H1 (cell line): Measurements from ENCODE around the gene MTFR2. TPM values are rescaled to one million over a fixed set of nuclear protein-coding genes. Genes with fewer than 3 reads are reported as not detected.
A peak's percentile ranks its signal among the peaks of the same experiment; 100 is the strongest.

ENCODE experiments used
- BACH1 ChIP-seq: IDR thresholded peaks from 2 replicates; pipeline ENCODE4 v1.6.1; 2012; ENCODE audit warnings: low read length, improper control_type of control experiment
- BCL11A ChIP-seq, 2 experiments: IDR thresholded peaks; one replicate each; pipeline ENCODE4 v1.6.1; 2011; ENCODE audit warnings: low read depth in 2 of 2, low read length in 2 of 2, mild to moderate bottlenecking in 2 of 2
- BRCA1 ChIP-seq: IDR thresholded peaks from 2 replicates; pipeline ENCODE4 v1.6.1; 2012; ENCODE audit warnings: low read depth, low read length, improper control_type of control experiment
- FOSL1 ChIP-seq: IDR thresholded peaks from 2 replicates; pipeline ENCODE4 v1.6.1; 2011; ENCODE audit warnings: mild to moderate bottlenecking, low read depth, low read length, moderate library complexity; ENCODE audit not compliant: insufficient read depth
- KDM1A ChIP-seq: fragments of 200-600, 300-600 bp; sonication (generic); IDR thresholded peaks from 2 replicates; pipeline ENCODE4 v1.7.1; 2016; ENCODE audit warnings: mild to moderate bottlenecking, low read length, borderline replicate concordance
- MAFK ChIP-seq: IDR thresholded peaks from 2 replicates; pipeline ENCODE4 v1.6.1; 2012; ENCODE audit warnings: low read depth, mild to moderate bottlenecking, improper control_type of control experiment, low read length
- NANOG ChIP-seq: IDR thresholded peaks from 2 replicates; pipeline ENCODE4 v1.6.1; 2011; ENCODE audit warnings: low read length, low read depth, mild to moderate bottlenecking, inconsistent platforms; ENCODE audit not compliant: insufficient read depth, poor library complexity, severe bottlenecking
- POU5F1 ChIP-seq: IDR thresholded peaks from 2 replicates; pipeline ENCODE4 v1.6.1; 2011; ENCODE audit warnings: low read depth, mild to moderate bottlenecking, low read length, moderate library complexity
- SUZ12 ChIP-seq: fragments of 200-600 bp; sonication (generic); IDR thresholded peaks from 2 replicates; pipeline ENCODE4 v1.6.1; 2012; ENCODE audit warnings: mild to moderate bottlenecking, inconsistent platforms, low read length, moderate library complexity, mixed read lengths
- TAF1 ChIP-seq: IDR thresholded peaks from 2 replicates; pipeline ENCODE4 v1.6.1; 2011; ENCODE audit warnings: mild to moderate bottlenecking, low read depth, low read length
- TAF7 ChIP-seq: optimal IDR thresholded peaks from 2 replicates; pipeline ENCODE3; 2011; ENCODE audit warnings: low read depth, mild to moderate bottlenecking, inconsistent platforms, low read length, moderate library complexity, borderline replicate concordance
- TEAD4 ChIP-seq: IDR thresholded peaks from 2 replicates; pipeline ENCODE4 v1.6.1; 2012; ENCODE audit warnings: low read depth, low read length, inconsistent platforms, mixed read lengths
- polyA plus RNA-seq, 7 experiments: library from polyadenylated mRNA; depleted of rRNA in 3 of 7; stranded (reverse) in 5 of 7; unstranded in 2 of 7; fragments of >200 nt in 5 of 7; fragments of 200-250 nt in 2 of 7; gene quantifications; 1 replicate in 5 of 7; 2 replicates in 1 of 7; 4 replicates in 1 of 7; pipeline versions ENCODE4 v1.2.1 to v1.2.3, GENCODE V29; 2011 to 2013; ENCODE audit warnings: missing spikeins in 2 of 7, mixed read lengths in 2 of 7
- total RNA-seq: library from RNA; stranded (reverse); fragmentation: NEBNext Ultra II Directional; extraction: Animal tissue kit (Norgen Biotek cat#: 25700); gene quantifications from 2 replicates; pipeline ENCODE4 v1.2.1, GENCODE V29; 2021
- TF ChIP-seq, protein P1 (sequence below): IDR thresholded peaks from 2 replicates; pipeline ENCODE4 v1.6.1; 2011; ENCODE audit warnings: low read length, improper control_type of control experiment

Gene MTFR2
- total and polyA plus RNA-seq, 2 of the 8 experiments (the other 6 are each of a cell fraction or from before 2014, with no cell fraction given): 8.5 to 10.7 TPM

DNA sequence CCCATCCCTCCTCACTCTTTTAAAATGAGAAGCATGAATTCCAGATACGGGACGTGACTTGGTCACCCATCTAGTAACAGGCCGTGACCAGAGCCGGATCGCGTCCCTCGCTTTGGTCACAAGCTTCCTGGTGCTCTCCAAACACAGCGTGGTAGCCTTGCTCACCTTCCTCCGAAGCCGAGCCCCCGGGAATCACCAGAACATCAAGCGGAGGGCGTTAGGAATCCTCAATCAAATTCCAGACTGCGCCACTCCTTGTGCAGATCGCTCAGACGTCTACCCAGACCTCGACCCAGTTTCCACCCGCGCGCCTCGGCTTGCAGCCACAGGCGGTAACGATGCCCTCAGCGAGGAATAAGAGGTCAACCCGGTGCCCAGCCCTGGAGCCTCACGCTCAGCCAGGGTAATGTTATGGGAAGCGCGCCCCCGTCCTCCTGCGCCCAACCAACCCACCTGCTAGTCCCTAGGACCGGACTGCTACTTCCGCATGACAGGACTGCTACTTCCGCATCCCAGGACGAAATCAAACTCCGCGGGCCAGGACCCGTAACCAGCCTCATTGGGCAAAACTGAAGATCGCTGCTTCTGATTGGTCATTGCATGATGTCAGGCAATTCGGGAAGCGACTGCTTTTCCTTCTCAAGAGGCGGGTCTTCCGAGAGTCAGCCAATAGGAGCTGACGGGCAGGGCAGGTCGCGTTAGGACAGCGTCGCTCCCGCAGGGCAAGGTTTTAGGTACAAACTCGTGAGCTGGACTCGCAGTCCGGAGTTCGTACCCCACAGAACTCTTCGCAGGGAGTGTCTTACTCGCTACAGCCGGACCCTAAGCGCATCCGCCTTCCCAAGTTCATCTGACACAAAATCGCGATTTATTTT, at the start of gene MTFR2 (continued):
- TF ChIP-seq FOSL1 (no peak), SUZ12 (no peak), POU5F1 (no peak), NANOG (no peak), KDM1A (no peak), TAF1 (peak; percentile 74), BACH1 (no peak), MAFK (no peak), TAF7 (peak; percentile 22), BCL11A (IDR thresholded peaks at IDR 0.05; ENCODE audit: low read depth in 2 of 2, low read length in 2 of 2) (no peak), BRCA1 (no peak), TEAD4 (peak; percentile 74)
- TF ChIP-seq, protein P1, sequence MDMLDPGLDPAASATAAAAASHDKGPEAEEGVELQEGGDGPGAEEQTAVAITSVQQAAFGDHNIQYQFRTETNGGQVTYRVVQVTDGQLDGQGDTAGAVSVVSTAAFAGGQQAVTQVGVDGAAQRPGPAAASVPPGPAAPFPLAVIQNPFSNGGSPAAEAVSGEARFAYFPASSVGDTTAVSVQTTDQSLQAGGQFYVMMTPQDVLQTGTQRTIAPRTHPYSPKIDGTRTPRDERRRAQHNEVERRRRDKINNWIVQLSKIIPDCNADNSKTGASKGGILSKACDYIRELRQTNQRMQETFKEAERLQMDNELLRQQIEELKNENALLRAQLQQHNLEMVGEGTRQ: no peak
